Measurements from ENCODE around the gene RYR2. TPM values are rescaled to one million over a fixed set of nuclear protein-coding genes. Genes with fewer than 3 reads are reported as not detected.

The RYR2 gene
- polyA plus RNA-seq, 1 of the 3 experiments (the other 2 are of a cell fraction) = under 0.01 TPM

DNA sequence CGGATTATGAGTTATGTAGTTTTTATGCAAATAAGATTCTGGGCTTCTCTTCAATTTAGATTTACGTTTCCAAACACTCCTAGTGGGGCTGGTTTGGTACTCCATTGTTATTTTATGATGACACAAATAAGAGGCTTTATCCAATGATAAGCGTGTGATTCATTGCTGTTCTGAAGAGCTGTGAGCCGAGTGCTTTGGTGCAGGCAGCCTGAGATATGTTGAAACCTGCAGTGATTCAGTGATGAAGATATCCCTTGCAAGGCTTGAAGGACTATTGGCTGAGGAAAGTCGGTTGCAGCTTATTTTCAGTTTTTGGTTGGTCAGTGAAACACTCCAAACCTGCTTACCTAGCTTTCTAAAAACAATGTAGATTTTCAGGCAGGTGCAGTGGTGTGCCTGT lies 112.2 kb downstream of the RYR2 start (continued):
- TF ChIP-seq YY1 (IDR thresholded peaks at IDR 0.05; ENCODE audit: low read depth) (no peak), RCOR1 (IDR thresholded peaks at IDR 0.05; ENCODE audit: low read length) (no peak), MXI1 (IDR thresholded peaks at IDR 0.05; ENCODE audit: low read depth, low read length) (no peak), FOSL2 (IDR thresholded peaks at IDR 0.05; ENCODE audit: borderline replicate concordance, low read depth) (no peak), TCF12 (IDR thresholded peaks at IDR 0.05) (no peak), EP300 (IDR thresholded peaks at IDR 0.05; ENCODE audit: borderline replicate concordance in 1 of 2, low read depth in 1 of 2, low read length in 1 of 2) (no peak), NFIC (IDR thresholded peaks at IDR 0.05; ENCODE audit: borderline replicate concordance) (no peak), GATA2 (CRISPR knock-in tag; IDR thresholded peaks at IDR 0.05) (no peak), SIN3A (IDR thresholded peaks at IDR 0.05; ENCODE audit: borderline replicate concordance, low read depth, low read length) (no peak), TEAD4 (IDR thresholded peaks at IDR 0.05; ENCODE audit: borderline replicate concordance, insufficient read depth) (no peak), EZH2phosphoT487 (IDR thresholded peaks at IDR 0.05; ENCODE audit: borderline replicate concordance, low read depth) (no peak)
- TF ChIP-seq, protein P1, sequence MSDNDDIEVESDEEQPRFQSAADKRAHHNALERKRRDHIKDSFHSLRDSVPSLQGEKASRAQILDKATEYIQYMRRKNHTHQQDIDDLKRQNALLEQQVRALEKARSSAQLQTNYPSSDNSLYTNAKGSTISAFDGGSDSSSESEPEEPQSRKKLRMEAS (IDR thresholded peaks at IDR 0.05; ENCODE audit: low read depth) = no peak
- TF ChIP-seq, protein P2, sequence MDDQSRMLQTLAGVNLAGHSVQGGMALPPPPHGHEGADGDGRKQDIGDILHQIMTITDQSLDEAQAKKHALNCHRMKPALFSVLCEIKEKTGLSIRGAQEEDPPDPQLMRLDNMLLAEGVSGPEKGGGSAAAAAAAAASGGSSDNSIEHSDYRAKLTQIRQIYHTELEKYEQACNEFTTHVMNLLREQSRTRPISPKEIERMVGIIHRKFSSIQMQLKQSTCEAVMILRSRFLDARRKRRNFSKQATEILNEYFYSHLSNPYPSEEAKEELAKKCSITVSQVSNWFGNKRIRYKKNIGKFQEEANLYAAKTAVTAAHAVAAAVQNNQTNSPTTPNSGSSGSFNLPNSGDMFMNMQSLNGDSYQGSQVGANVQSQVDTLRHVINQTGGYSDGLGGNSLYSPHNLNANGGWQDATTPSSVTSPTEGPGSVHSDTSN (IDR thresholded peaks at IDR 0.05) = no peak
- TF ChIP-seq, protein P3, sequence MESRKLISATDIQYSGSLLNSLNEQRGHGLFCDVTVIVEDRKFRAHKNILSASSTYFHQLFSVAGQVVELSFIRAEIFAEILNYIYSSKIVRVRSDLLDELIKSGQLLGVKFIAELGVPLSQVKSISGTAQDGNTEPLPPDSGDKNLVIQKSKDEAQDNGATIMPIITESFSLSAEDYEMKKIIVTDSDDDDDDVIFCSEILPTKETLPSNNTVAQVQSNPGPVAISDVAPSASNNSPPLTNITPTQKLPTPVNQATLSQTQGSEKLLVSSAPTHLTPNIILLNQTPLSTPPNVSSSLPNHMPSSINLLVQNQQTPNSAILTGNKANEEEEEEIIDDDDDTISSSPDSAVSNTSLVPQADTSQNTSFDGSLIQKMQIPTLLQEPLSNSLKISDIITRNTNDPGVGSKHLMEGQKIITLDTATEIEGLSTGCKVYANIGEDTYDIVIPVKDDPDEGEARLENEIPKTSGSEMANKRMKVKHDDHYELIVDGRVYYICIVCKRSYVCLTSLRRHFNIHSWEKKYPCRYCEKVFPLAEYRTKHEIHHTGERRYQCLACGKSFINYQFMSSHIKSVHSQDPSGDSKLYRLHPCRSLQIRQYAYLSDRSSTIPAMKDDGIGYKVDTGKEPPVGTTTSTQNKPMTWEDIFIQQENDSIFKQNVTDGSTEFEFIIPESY (IDR thresholded peaks at IDR 0.05; ENCODE audit: borderline replicate concordance, low read depth) = no peak

DNA sequence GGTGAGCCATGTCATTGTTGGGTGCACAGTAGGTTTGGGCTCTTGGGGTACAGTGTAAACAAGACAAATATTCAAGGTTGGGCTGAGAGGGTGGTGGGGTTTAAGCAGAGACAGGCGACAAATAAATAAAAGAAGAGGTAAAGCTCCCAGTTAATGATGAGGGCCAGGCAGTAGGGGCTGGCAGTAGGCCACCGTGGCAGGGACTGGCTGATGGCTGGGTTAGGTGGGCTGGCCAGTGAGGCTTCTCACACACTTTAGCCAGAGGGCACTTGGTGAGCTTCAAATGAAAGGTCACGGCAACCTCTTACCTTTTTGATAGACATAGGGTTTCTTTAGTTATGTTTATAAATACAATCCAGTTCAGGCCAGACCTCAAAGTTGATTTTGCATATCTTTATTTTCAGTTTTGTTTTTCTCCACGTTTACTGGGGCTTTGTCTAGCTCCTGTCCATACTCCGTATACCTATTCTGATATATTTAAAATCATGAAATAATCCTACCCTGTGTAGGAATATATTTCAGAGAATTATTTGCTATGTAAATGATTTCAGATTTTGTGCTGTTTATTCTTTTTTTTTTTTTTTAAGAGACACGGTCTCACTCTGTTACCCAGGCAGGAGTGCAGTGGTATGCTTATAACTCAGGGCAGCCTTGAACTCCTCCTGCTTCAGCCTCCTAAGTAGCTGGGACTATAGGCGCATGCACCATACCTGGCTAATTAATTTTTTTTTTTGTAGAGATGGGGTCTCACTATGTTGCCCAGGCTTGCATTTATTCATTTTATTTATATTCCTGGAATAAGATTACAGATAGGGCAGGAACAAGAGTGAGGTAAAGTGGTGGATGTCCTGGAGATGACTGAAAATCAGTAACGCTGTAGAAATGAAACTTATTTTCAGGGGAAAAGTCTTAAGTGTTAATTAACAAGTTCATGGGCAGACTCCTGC lies 122.7 kb downstream of the RYR2 start:
- ChIA-PET CTCF (interaction anchor here (0.8 to 2.1 kb wide), 3 partner anchors 115 to 555 kb away, joined by 4 to 5 read pairs (median 4); partner anchors contain the start of gene RYR2), POLR2A (no interaction called here)
- peaks cover 0 to 2% of the 10 kb centered on the region in 2 experiments; a peak in 1 of 4 replicates for H3K4me1 ChIP-seq (ENCODE audit: control insufficient read depth in 1 of 2, insufficient read depth in 2 of 2, low read depth in 1 of 2, low read length in 1 of 2)
- H2AFZ ChIP-seq (ENCODE audit: low read depth) = no peak overlapping the region
- H3K4me2 ChIP-seq = no peak overlapping the region
- H3K4me3 ChIP-seq (ENCODE audit: low read depth in 2 of 2, low read length in 1 of 2) = no peak overlapping the region
- H3K9me3 ChIP-seq = peaks cover 3% of the 10 kb centered on the region
- H3K36me3 ChIP-seq (replicated peaks in 1 of 2; ENCODE audit: control insufficient read depth in 1 of 2, insufficient read depth in 2 of 2, low read length in 1 of 2) = no peaks in the 10 kb centered on the region
- TF ChIP-seq TAF1 (IDR thresholded peaks at IDR 0.05; ENCODE audit: borderline replicate concordance, low read depth, low read length) (no peak), RCOR1 (IDR thresholded peaks at IDR 0.05; ENCODE audit: low read length) (no peak), GATA2 (CRISPR knock-in tag; IDR thresholded peaks at IDR 0.05) (no peak), MXI1 (IDR thresholded peaks at IDR 0.05; ENCODE audit: low read depth, low read length) (no peak), TCF12 (IDR thresholded peaks at IDR 0.05) (no peak), YY1 (IDR thresholded peaks at IDR 0.05; ENCODE audit: low read depth) (no peak), EZH2phosphoT487 (IDR thresholded peaks at IDR 0.05; ENCODE audit: borderline replicate concordance, low read depth) (no peak), NRF1 (IDR thresholded peaks at IDR 0.05; ENCODE audit: low read depth, low read length) (no peak), ELF1 (IDR thresholded peaks at IDR 0.05) (no peak), CHD2 (IDR thresholded peaks at IDR 0.05; ENCODE audit: low read length, partially characterized antibody) (no peak), RAD21 (IDR thresholded peaks at IDR 0.05; ENCODE audit: low read length) (no peak)
- TF ChIP-seq, protein P4, sequence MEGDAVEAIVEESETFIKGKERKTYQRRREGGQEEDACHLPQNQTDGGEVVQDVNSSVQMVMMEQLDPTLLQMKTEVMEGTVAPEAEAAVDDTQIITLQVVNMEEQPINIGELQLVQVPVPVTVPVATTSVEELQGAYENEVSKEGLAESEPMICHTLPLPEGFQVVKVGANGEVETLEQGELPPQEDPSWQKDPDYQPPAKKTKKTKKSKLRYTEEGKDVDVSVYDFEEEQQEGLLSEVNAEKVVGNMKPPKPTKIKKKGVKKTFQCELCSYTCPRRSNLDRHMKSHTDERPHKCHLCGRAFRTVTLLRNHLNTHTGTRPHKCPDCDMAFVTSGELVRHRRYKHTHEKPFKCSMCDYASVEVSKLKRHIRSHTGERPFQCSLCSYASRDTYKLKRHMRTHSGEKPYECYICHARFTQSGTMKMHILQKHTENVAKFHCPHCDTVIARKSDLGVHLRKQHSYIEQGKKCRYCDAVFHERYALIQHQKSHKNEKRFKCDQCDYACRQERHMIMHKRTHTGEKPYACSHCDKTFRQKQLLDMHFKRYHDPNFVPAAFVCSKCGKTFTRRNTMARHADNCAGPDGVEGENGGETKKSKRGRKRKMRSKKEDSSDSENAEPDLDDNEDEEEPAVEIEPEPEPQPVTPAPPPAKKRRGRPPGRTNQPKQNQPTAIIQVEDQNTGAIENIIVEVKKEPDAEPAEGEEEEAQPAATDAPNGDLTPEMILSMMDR (IDR thresholded peaks at IDR 0.05) = no peak
- TF ChIP-seq, protein P5, sequence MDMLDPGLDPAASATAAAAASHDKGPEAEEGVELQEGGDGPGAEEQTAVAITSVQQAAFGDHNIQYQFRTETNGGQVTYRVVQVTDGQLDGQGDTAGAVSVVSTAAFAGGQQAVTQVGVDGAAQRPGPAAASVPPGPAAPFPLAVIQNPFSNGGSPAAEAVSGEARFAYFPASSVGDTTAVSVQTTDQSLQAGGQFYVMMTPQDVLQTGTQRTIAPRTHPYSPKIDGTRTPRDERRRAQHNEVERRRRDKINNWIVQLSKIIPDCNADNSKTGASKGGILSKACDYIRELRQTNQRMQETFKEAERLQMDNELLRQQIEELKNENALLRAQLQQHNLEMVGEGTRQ (IDR thresholded peaks at IDR 0.05; ENCODE audit: borderline replicate concordance, low read depth, low read length) = no peak
- no peak overlapping the region for H3K27ac ChIP-seq (ENCODE audit: low read depth in 2 of 2, low read length in 1 of 2)
- no peaks in the 10 kb centered on the region for H3K79me2 ChIP-seq (ENCODE audit: insufficient read depth)
- no peaks in the 10 kb centered on the region for H4K20me1 ChIP-seq (ENCODE audit: insufficient read depth)
- no peaks in the 10 kb centered on the region for H3K9me2 ChIP-seq
- no peak overlapping the region for H3K9ac ChIP-seq
- no peaks in the 10 kb centered on the region for H3F3A ChIP-seq (replicated peaks; ENCODE audit: insufficient read depth)
- WGBS (ENCODE audit: low lambda C conversion rate) = 49% methylated on average over 8 of the region's 8 CpGs
- no peak for DNase-seq
- no peaks in the 10 kb centered on the region for H3K27me3 ChIP-seq (ENCODE audit: insufficient read depth)

Data from SK-N-SH (cell line).